LNCaP clone FGC (cell line): ENCODE measurements around the gene ABCG5.

ENCODE experiments used
- DNase-seq: peaks from one replicate; pipeline ENCODE4 v3.0.0-alpha.2; 2011; ENCODE audit warnings: low read depth
- H3K4me3 ChIP-seq: 2 replicates; pipeline ENCODE4 v1.5.1; 2011; ENCODE audit warnings: mild to moderate bottlenecking, low read depth, low read length, control low read depth
- CTCF ChIP-seq: IDR thresholded peaks from 2 replicates; pipeline ENCODE4 v1.5.1; 2012; ENCODE audit warnings: mild to moderate bottlenecking; ENCODE audit not compliant: control insufficient read depth, insufficient read depth; ENCODE audit errors: extremely low read depth

Gene ABCG5

GRCh38 chr2:43842866-43843226, 4.2 kb upstream of the ABCG5 start:
- H3K4me3 ChIP-seq, result no peak overlapping the region
- no peak for DNase-seq

GRCh38 chr2:43841949-43842865, 3.6 kb upstream of the ABCG5 start:
- no peak overlapping the region for H3K4me3 ChIP-seq
- no peak for DNase-seq
- TF ChIP-seq CTCF, result no peak

More at GRCh38 chr2:43842866-43843226, 4.2 kb upstream of the ABCG5 start:
- TF ChIP-seq CTCF, result no peak

GRCh38 chr2:43840965-43841364, 2.3 kb upstream of the ABCG5 start:
- TF ChIP-seq CTCF, result no peak
- no peak overlapping the region for H3K4me3 ChIP-seq
- no peak for DNase-seq

GRCh38 chr2:43839776-43840564, 1.3 kb upstream of the ABCG5 start:
- no peak for DNase-seq
- no peak overlapping the region for H3K4me3 ChIP-seq
- no peak for TF ChIP-seq CTCF

- no peak overlapping the region for H3K4me3 ChIP-seq
- no peak for TF ChIP-seq CTCF
- no peak for DNase-seq
Measured at GRCh38 chr2:43837831-43838559, 644 bp downstream of the ABCG5 start.

GRCh38 chr2:43837033-43837432, 1.6 kb downstream of the ABCG5 start:
- no peak for TF ChIP-seq CTCF
- H3K4me3 ChIP-seq, result no peak overlapping the region
- DNase-seq, result no peak
